Measurements from ENCODE around the gene HCFC1. TPM values are rescaled to one million over a fixed set of nuclear protein-coding genes. Genes with fewer than 3 reads are reported as not detected.

Gene HCFC1
- polyA plus RNA-seq, 3 donors, result 9.5 to 20.2 (median 13.7) TPM

DNA sequence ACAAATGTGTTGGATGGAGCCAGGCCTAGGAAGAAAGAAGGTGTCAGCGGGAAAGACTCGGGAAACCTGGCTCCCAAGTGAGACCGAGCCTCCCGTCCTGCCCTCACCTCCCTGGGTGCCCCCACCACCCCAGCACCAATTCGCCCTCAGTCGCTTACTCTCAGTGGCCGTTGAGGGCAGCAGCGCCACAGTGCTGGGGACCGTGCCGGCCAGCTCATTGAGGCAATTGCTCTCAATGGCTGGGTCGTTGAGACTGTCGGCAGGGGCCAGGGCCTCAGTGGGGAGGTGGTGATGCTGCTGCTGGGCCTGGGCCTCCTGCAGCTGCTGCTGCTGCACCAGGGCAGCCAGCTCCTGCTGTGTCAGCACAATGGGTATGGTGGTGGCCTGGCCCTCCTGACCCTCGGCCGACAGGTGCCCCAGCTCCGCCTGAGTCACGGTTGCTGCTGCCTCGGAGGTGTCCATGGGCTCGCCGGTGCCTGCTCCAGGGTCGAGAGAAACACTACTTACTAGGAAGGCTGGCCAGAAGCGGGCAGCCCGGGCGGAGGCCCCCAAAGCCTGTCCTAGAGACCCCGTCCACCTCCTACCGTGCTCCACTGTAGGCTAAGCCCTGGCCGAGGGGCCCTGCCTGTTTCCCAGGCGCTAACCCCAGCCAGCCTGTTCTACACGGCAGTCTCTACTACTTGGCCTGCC is 19.8 kb downstream of the HCFC1 start:
- 95 to 97% (median 96%) methylated on average over 19 to 28 of the region's 28 CpGs for WGBS, 3 donors
- H3K27ac ChIP-seq (ENCODE audit: low read depth, low read length), result no peak overlapping the region

DNA sequence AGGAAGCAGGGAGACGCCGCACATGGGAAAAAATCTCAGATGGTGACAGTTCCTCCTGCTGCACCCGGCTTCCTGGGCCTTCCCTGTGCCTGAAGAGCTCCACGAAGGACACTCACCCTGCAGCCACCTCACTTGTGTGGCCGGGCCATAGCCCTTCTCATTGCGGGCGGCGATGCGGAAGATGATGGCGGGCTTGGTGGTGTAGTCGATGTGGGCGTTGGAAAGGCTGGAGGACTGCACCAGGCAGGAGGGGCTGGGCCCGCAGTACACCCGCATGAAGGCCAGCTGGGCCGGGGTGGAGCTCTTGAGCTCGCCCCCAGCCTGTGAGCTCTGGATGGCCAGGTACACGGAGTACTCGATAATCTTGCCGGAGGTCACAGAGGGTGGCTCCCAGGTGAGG is 21.5 kb downstream of the HCFC1 start:
- H3K27ac ChIP-seq (ENCODE audit: low read depth, low read length), result no peak overlapping the region

GRCh38 chrX:153948847-153949805 is 22.5 kb downstream of the HCFC1 start:
- H3K27ac ChIP-seq (ENCODE audit: low read depth, low read length), result no peak overlapping the region

More for the DNA sequence above, 21.5 kb downstream of the HCFC1 start:
- 85 to 94% (median 89%) methylated on average over 15 to 19 of the region's 19 CpGs for WGBS, 3 donors

DNA sequence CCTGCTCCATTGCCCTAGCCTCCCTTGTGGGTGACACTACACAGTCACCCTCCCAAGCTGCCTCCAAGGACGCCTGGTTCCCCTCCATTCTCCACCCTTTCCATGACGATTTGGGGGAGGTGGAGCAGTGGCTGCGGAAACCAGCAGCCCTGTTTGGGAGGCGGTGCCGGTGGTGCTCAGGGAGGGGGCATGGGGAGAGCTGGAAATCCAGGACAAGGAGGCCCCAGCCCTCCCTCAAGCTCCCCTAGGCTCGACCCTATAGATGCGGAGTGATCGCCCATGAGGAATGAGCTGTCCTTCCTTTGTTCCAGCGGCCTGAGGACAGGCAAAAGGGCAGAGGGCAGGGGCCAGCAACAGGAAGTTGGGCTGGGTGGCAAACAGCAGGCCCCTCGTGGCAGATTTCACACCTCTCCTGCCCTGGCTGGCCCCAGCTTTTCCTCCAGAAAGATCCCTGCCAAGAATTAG is 23.6 kb downstream of the HCFC1 start:
- WGBS, 3 donors, result 53 to 66% (median 57%) methylated on average over 2 to 10 of the region's 10 CpGs
- no peak overlapping the region for H3K27ac ChIP-seq (ENCODE audit: low read depth, low read length)

More at GRCh38 chrX:153948847-153949805, 22.5 kb downstream of the HCFC1 start:
- WGBS, 3 donors, result 45 to 78% (median 72%) methylated on average over 15 to 30 of the region's 30 CpGs

GRCh38 chrX:153947009-153947769 is 24.4 kb downstream of the HCFC1 start:
- H3K27ac ChIP-seq (ENCODE audit: low read depth, low read length), result no peak overlapping the region
- 33 to 50% (median 37%) methylated on average over 17 to 19 of the region's 19 CpGs for WGBS, 3 donors

DNA sequence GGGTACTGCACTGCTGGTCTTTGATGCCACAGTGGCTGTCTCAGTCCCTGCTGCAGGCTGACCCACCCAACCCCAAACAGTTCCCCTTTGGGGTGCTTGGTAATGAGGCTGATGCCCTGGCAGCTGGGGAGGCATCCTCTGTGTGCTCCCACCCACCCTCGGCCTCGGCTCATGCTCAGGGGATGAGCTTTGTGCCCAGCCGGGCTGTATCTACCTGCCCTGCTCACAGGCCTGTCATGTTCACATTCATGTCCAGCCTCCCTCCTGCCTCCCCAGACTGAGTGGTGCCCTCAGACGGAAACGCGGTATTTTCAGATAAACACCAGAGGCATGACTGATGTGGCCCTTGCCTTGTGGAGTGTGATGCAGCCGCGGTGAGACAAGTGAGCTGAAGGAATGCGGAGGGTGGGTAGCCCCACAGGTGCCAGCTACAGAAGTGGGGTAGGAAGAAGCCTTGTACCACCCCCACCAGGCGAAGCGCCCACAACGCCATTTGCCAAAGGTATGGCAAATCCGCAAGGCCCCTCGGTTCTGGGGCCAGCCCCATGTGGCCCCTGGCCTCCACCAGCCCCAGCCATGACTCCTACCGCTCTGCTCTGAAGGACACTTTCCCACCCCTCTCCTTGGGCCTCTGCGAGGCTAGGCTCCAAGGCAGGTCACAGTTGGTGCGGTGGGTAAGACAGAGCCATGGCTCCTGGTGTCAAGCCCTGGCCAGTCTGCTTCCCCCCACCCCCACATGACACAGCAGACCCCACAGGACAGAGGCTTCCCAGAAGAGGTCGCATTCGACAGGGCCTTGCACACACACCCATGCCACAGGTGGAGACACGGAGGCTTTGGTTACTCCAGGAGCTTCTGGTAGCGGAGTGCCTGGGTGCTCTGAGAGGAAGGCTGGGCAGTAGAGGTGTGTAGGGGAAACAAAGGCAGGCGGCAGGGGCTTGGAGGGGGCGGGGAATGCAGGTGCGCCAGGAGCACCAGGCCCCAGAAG is 25.4 kb downstream of the HCFC1 start:
- WGBS, 3 donors, result 83 to 86% (median 84%) methylated on average over 17 to 24 of the region's 24 CpGs
- H3K27ac ChIP-seq (ENCODE audit: low read depth, low read length), result no peak overlapping the region

- H3K27ac ChIP-seq (ENCODE audit: low read depth, low read length), result no peak overlapping the region
- 40 to 66% (median 50%) methylated on average over 2 to 6 of the region's 6 CpGs for WGBS, 3 donors
These were observed 26.8 kb downstream of the HCFC1 start for GRCh38 chrX:153944800-153945150.

DNA sequence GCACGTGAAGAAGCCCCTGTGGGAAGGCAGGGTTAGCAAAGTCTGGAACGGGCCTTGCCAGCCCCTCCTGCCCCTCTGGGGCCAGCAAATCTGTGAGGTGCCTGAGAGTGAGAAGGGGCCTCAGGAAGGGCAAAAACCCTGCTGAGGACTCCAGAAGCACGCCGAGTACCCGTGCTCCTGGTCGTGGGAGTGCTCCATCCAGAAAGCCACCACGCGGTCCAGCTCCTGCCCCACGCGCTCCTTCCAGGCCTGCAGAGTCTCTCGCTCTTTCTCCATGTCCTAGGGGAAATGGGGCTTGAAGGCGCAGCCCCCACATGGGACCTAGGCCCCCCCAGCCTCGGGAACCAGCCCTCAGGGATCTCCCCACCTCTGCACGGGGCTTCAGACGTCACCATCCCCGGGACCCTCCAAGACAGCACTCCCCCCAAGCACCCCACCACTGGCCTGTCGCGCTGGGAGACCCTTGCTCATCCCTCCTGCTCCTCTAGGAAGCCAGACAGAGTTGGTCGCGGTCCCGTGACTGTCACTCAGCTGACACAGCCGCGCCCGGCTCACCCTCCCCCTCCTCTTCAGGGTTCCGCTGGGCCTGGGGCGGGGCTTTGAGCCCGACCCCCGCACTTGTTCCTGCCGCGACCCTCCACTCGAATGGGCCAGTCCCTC is 27.3 kb downstream of the HCFC1 start, which contains the start of gene RENBP:
TSS of gene RENBP (minus strand) at position 504 of the 660 bp plus-strand sequence. CDS start at position 471, 33 bp downstream.
- WGBS, 3 donors, result 20 to 26% (median 20%) methylated on average over 21 to 31 of the region's 31 CpGs
- H3K27ac ChIP-seq (ENCODE audit: low read depth, low read length), result no peak within 1 kb of the TSS

GRCh38 chrX:153941336-153942252 is 30.0 kb downstream of the HCFC1 start:
- WGBS, 3 donors, result 27 to 71% (median 28%) methylated on average over 15 to 23 of the region's 23 CpGs
- no peak overlapping the region for H3K27ac ChIP-seq (ENCODE audit: low read depth, low read length)

GRCh38 chrX:153939573-153939972 is 32.0 kb downstream of the HCFC1 start:
- WGBS, 3 donors, result 63 to 82% (median 67%) methylated on average over 7 of the region's 7 CpGs

DNA sequence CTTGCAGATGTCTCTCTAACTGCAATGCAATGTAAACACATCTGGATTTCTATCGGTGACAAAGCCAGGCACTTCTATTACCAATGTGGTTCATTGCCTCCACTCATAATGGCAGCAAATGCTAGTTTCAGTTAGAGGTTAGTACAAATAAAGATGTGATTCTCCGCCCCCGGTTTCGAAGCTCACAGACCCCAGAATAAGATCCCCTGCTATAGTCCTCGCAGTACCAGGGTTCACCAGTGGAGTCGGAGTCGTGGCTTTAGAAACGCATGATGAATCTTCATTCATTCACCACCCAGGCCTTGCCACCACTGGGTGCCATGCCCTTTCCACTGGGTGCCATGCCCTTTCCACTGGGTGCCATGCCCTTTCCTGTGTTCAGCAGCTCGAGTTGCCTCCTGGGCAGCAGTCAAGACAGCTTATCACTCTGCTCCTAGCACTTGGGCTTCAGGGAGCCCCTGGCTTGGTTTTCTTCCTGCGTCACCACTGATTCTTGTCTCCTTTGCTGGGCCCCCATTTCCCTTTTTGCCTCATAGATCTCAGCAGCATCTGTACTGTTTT is 33.3 kb downstream of the HCFC1 start:
- no peak overlapping the region for H3K27ac ChIP-seq (ENCODE audit: low read depth, low read length)
- WGBS, 3 donors, result 77 to 83% (median 78%) methylated on average over 10 of the region's 10 CpGs

More at GRCh38 chrX:153939573-153939972, 32.0 kb downstream of the HCFC1 start:
- H3K27ac ChIP-seq (ENCODE audit: low read depth, low read length), result no peak overlapping the region

- no peak overlapping the region for H3K27ac ChIP-seq (ENCODE audit: low read depth, low read length)
- WGBS, 3 donors, result 89 to 95% (median 94%) methylated on average over 3 of the region's 3 CpGs
These were observed 34.6 kb downstream of the HCFC1 start for GRCh38 chrX:153937056-153937455.

DNA sequence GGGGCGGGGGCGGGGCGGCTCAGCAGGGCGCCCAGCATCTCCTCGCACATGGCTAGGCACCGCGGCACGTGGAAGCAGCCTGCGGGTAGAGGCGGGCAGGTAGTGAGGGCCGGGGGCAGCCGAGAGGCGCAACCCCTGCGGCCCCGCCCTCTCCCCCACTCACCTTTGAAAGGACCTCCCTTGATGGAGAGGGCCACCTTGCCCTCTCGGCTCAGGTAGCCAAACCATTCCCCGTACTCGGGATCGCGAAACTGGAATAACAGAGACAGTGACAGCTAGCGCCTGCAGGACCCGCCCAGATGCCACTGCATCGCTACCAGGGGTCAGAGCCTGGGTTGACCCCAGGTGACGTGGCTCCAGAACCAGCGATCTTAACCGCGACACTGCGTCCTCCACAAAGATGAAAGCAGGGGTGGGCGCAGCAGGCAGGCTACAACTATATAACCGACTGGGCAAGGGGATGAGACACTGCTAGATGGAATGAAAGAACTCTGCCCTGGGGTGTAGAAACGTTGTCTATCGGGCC is 36.2 kb downstream of the HCFC1 start:
- H3K27ac ChIP-seq (ENCODE audit: low read depth, low read length), result no peak overlapping the region
- WGBS, 3 donors, result 16 to 25% (median 18%) methylated on average over 14 to 30 of the region's 32 CpGs

GRCh38 chrX:153934762-153935325 is 36.8 kb downstream of the HCFC1 start, which contains the start of gene NAA10:
NAA10 (minus strand) TSS chrX:153935037; CDS start chrX:153934904, 133 bp downstream.
- WGBS, 3 donors, result 0 to 11% (median 0%) methylated on average over 7 to 81 of the region's 87 CpGs
- H3K27ac ChIP-seq (ENCODE audit: low read depth, low read length), result no peak within 1 kb of the TSS

All from adipose tissue (tissue), 3 donors.